Measurements from ENCODE around the gene JARID2.

Gene JARID2

GRCh38 chr6:15441981-15442380, 196.1 kb downstream of the JARID2 start:
- no peak for DNase-seq
- Histone ChIP-seq H3K36me3 (no peaks in the 10 kb centered on the region), H3K9me3 (no peaks in the 10 kb centered on the region), H3K4me3 (no peak overlapping the region), H3K27ac (no peak overlapping the region), H3K4me1 (peaks cover 0 to 38% (median 8%) of the 10 kb centered on the region in 4 donors), H3K27me3 (no peaks in the 10 kb centered on the region)
- TF ChIP-seq CTCF (IDR thresholded peaks at IDR 0.05): no peak
- intact Hi-C loops (cut with DNase I; ENCODE audit: low total_unique reads): no loop called here

- Histone ChIP-seq H3K4me3 (no peak overlapping the region), H3K4me1 (peaks cover 0 to 38% (median 8%) of the 10 kb centered on the region in 4 donors), H3K27ac (no peak overlapping the region), H3K9me3 (no peaks in the 10 kb centered on the region), H3K27me3 (no peaks in the 10 kb centered on the region), H3K36me3 (no peaks in the 10 kb centered on the region)
- DNase-seq: no peak
- intact Hi-C loops (cut with DNase I; ENCODE audit: low total_unique reads): no loop called here
- no peak for TF ChIP-seq CTCF (IDR thresholded peaks at IDR 0.05)
Observed at GRCh38 chr6:15442467-15442866, 196.6 kb downstream of the JARID2 start.

GRCh38 chr6:15443119-15443830, 197.4 kb downstream of the JARID2 start:
- TF ChIP-seq CTCF (IDR thresholded peaks at IDR 0.05): no peak
- intact Hi-C loops (cut with DNase I; ENCODE audit: low total_unique reads): no loop called here
- H3K9me3 ChIP-seq: no peaks in the 10 kb centered on the region
- DNase-seq: no peak
- H3K4me3 ChIP-seq: no peak overlapping the region
- peaks cover 0 to 38% (median 8%) of the 10 kb centered on the region in 4 donors for H3K4me1 ChIP-seq
- H3K27ac ChIP-seq: no peak overlapping the region
- no peaks in the 10 kb centered on the region for H3K27me3 ChIP-seq
- no peaks in the 10 kb centered on the region for H3K36me3 ChIP-seq

- no peak for DNase-seq
- Histone ChIP-seq H3K4me3 (no peak overlapping the region), H3K36me3 (no peaks in the 10 kb centered on the region), H3K9me3 (no peaks in the 10 kb centered on the region), H3K27me3 (no peaks in the 10 kb centered on the region), H3K27ac (no peak overlapping the region), H3K4me1 (peaks cover 0 to 39% (median 8%) of the 10 kb centered on the region in 4 donors)
- intact Hi-C loops (cut with DNase I; ENCODE audit: low total_unique reads): no loop called here
- no peak for TF ChIP-seq CTCF (IDR thresholded peaks at IDR 0.05)
Observed at GRCh38 chr6:15444081-15444731, 198.3 kb downstream of the JARID2 start.

- no peak overlapping the region for H3K4me3 ChIP-seq
- TF ChIP-seq CTCF (IDR thresholded peaks at IDR 0.05): no peak
- H3K36me3 ChIP-seq: no peaks in the 10 kb centered on the region
- no peaks in the 10 kb centered on the region for H3K9me3 ChIP-seq
- no peak for DNase-seq
- no peaks in the 10 kb centered on the region for H3K27me3 ChIP-seq
- intact Hi-C loops (cut with DNase I; ENCODE audit: low total_unique reads): no loop called here
- H3K4me1 ChIP-seq: peaks cover 0 to 35% (median 5%) of the 10 kb centered on the region in 4 donors
- no peak overlapping the region for H3K27ac ChIP-seq
Observed at GRCh38 chr6:15444881-15445280, 199.0 kb downstream of the JARID2 start.

Measured in tibial artery (tissue), 4 donors.